ENCODE data around the gene RASGRF1. TPM values are rescaled to one million over a fixed set of nuclear protein-coding genes. Genes with fewer than 3 reads are reported as not detected.

RASGRF1 gene
- total RNA-seq, 1 donor from 2014 or later = 0.07 TPM

- Mint-ChIP-seq H3K27ac (no peak overlapping the region), H3K4me1 (peaks cover 9% of the 10 kb centered on the region), H3K4me3 (no peak overlapping the region), H3K36me3 (no peaks in the 10 kb centered on the region), H3K27me3 (ENCODE audit: low read depth) (peaks cover 97% of the 10 kb centered on the region), H3K9me3 (no peaks in the 10 kb centered on the region)
- TF ChIP-seq, protein P1, sequence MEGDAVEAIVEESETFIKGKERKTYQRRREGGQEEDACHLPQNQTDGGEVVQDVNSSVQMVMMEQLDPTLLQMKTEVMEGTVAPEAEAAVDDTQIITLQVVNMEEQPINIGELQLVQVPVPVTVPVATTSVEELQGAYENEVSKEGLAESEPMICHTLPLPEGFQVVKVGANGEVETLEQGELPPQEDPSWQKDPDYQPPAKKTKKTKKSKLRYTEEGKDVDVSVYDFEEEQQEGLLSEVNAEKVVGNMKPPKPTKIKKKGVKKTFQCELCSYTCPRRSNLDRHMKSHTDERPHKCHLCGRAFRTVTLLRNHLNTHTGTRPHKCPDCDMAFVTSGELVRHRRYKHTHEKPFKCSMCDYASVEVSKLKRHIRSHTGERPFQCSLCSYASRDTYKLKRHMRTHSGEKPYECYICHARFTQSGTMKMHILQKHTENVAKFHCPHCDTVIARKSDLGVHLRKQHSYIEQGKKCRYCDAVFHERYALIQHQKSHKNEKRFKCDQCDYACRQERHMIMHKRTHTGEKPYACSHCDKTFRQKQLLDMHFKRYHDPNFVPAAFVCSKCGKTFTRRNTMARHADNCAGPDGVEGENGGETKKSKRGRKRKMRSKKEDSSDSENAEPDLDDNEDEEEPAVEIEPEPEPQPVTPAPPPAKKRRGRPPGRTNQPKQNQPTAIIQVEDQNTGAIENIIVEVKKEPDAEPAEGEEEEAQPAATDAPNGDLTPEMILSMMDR (IDR thresholded peaks at IDR 0.05; ENCODE audit: unreplicated experiment) = no peak
- peak in 1 of 2 experiments; percentile 16 for DNase-seq (ENCODE audit: low spot score in 2 of 2, unreplicated experiment in 2 of 2)
These were observed 2.9 kb upstream of the RASGRF1 start for GRCh38 chr15:79093352-79093935.

GRCh38 chr15:79092382-79092781 is 1.8 kb upstream of the RASGRF1 start:
- TF ChIP-seq, protein P1 (IDR thresholded peaks at IDR 0.05; ENCODE audit: unreplicated experiment) = no peak
- no peak overlapping the region for H3K27ac Mint-ChIP-seq
- H3K9me3 Mint-ChIP-seq = no peaks in the 10 kb centered on the region
- peak overlapping the region; percentile 27 for H3K4me3 Mint-ChIP-seq
- DNase-seq (ENCODE audit: low spot score in 2 of 2, unreplicated experiment in 2 of 2) = peak in 1 of 2 experiments; percentile 6
- H3K27me3 Mint-ChIP-seq (ENCODE audit: low read depth) = peaks cover 98% of the 10 kb centered on the region
- no peaks in the 10 kb centered on the region for H3K36me3 Mint-ChIP-seq
- H3K4me1 Mint-ChIP-seq = peaks cover 9% of the 10 kb centered on the region

- H3K4me3 Mint-ChIP-seq = peak overlapping the region; percentile 72
- DNase-seq (ENCODE audit: low spot score in 2 of 2, unreplicated experiment in 2 of 2) = peak in 1 of 2 experiments; percentile 43
- peaks cover 98% of the 10 kb centered on the region for H3K27me3 Mint-ChIP-seq (ENCODE audit: low read depth)
These were observed 756 bp upstream of the RASGRF1 start for GRCh38 chr15:79091204-79091867.

GRCh38 chr15:79089890-79090486 is 592 bp downstream of the RASGRF1 start:
- peak in 1 of 2 experiments; percentile 38 for DNase-seq (ENCODE audit: low spot score in 2 of 2, unreplicated experiment in 2 of 2)
- Mint-ChIP-seq H3K36me3 (no peaks in the 10 kb centered on the region), H3K4me3 (peak overlapping the region; percentile 72), H3K27me3 (ENCODE audit: low read depth) (peaks cover 98% of the 10 kb centered on the region), H3K27ac (no peak overlapping the region), H3K9me3 (no peaks in the 10 kb centered on the region), H3K4me1 (peaks cover 9% of the 10 kb centered on the region)
- TF ChIP-seq, protein P1 (IDR thresholded peaks at IDR 0.05; ENCODE audit: unreplicated experiment) = no peak

More at GRCh38 chr15:79091204-79091867, 756 bp upstream of the RASGRF1 start:
- Mint-ChIP-seq H3K36me3 (no peaks in the 10 kb centered on the region), H3K4me1 (peaks cover 9% of the 10 kb centered on the region), H3K9me3 (no peaks in the 10 kb centered on the region), H3K27ac (no peak overlapping the region)
- TF ChIP-seq, protein P1 (IDR thresholded peaks at IDR 0.05; ENCODE audit: unreplicated experiment) = no peak

GRCh38 chr15:79089331-79089889 is 1.2 kb downstream of the RASGRF1 start:
- Mint-ChIP-seq H3K4me1 (peaks cover 9% of the 10 kb centered on the region), H3K9me3 (no peaks in the 10 kb centered on the region), H3K27me3 (ENCODE audit: low read depth) (peaks cover 98% of the 10 kb centered on the region), H3K36me3 (no peaks in the 10 kb centered on the region), H3K27ac (no peak overlapping the region), H3K4me3 (peak overlapping the region; percentile 72)
- DNase-seq (ENCODE audit: low spot score in 2 of 2, unreplicated experiment in 2 of 2) = peak in 1 of 2 experiments; percentile 42
- TF ChIP-seq, protein P1 (IDR thresholded peaks at IDR 0.05; ENCODE audit: unreplicated experiment) = no peak

All from mesothelial cell of epicardium (in vitro differentiated cells).